NT2/D1 (cell line): ENCODE measurements around the gene MRPS23.

Source experiments
- SUZ12 ChIP-seq: IDR thresholded peaks from 2 replicates; pipeline ENCODE4 v1.6.1; 2011; ENCODE audit not compliant: insufficient read length, insufficient read depth; ENCODE audit errors: extremely low read depth
- YY1 ChIP-seq: IDR thresholded peaks from 2 replicates; pipeline ENCODE4 v1.6.1; 2011; ENCODE audit not compliant: insufficient read length, insufficient read depth
- ZNF274 ChIP-seq: IDR thresholded peaks from 2 replicates; pipeline ENCODE4 v1.6.1; 2011; ENCODE audit warnings: mild to moderate bottlenecking, low read depth, low read length

GRCh38 chr17:57876866-57877237 lies 27.0 kb upstream of the MRPS23 start:
- TF ChIP-seq YY1 (no peak), ZNF274 (no peak), SUZ12 (no peak)
